Keratinocyte (primary cell): ENCODE results near the gene KLHDC4. TPM values are rescaled to one million over a fixed set of nuclear protein-coding genes. Genes with fewer than 3 reads are reported as not detected.

Source experiments
- DNase-seq: peaks from one replicate; pipeline ENCODE4 v3.0.0-alpha.2; 2011; ENCODE audit warnings: low read depth, missing footprints, low spot score
- FAIRE-seq: peaks from 2 replicates; lab custom pipeline; 2011; peaks lifted over from hg19 to GRCh38; lab: Jason Lieb, UNC
- H2AFZ ChIP-seq: 2 replicates; pipeline ENCODE4 v1.6.0; 2012; ENCODE audit warnings: low read length, control low read depth, inconsistent platforms; ENCODE audit not compliant: control insufficient read depth
- H3K27ac ChIP-seq: 2 replicates; pipeline ENCODE4 v1.5.1; 2011; ENCODE audit warnings: low read length; ENCODE audit not compliant: control insufficient read depth, insufficient read depth
- H3K27me3 ChIP-seq: 3 replicates; pipeline ENCODE4 v1.6.0; 2011; ENCODE audit warnings: low read length; ENCODE audit not compliant: control insufficient read depth, insufficient read depth; ENCODE audit errors: extremely low read depth
- H3K36me3 ChIP-seq, 2 experiments: 2 replicates in 1 of 2; 3 replicates in 1 of 2; pipeline ENCODE4 v1.5.1; 2011; ENCODE audit warnings: low read length in 2 of 2, mild to moderate bottlenecking in 1 of 2; ENCODE audit not compliant: control insufficient read depth in 2 of 2, insufficient read depth in 2 of 2; ENCODE audit errors: extremely low read depth in 1 of 2
- H3K4me1 ChIP-seq: 3 replicates; pipeline ENCODE4 v1.5.1; 2011; ENCODE audit warnings: low read length; ENCODE audit not compliant: control insufficient read depth, insufficient read depth; ENCODE audit errors: extremely low read depth
- H3K4me2 ChIP-seq: 3 replicates; pipeline ENCODE4 v1.6.0; 2011; ENCODE audit warnings: low read depth, low read length; ENCODE audit not compliant: control insufficient read depth, insufficient read depth; ENCODE audit errors: extremely low read depth
- H3K4me3 ChIP-seq, 3 experiments: fragments of 200-600 bp in 1 of 3; sonication (generic) in 1 of 3; 2 replicates in 2 of 3; 3 replicates in 1 of 3; pipeline ENCODE4 v1.5.1; 2011 to 2016; ENCODE audit warnings: low read length in 3 of 3, mild to moderate bottlenecking in 3 of 3, control low read depth in 2 of 3, inconsistent platforms in 1 of 3, low read depth in 1 of 3, mixed read lengths in 1 of 3, mixed run types in 1 of 3, moderate library complexity in 1 of 3; ENCODE audit not compliant: control insufficient read depth in 2 of 3, insufficient read depth in 2 of 3; ENCODE audit errors: extremely low read depth in 1 of 3
- H3K79me2 ChIP-seq: 2 replicates; pipeline ENCODE4 v1.6.0; 2012; ENCODE audit warnings: low read length; ENCODE audit not compliant: control insufficient read depth, insufficient read depth
- H3K9ac ChIP-seq: 3 replicates; pipeline ENCODE4 v1.6.0; 2011; ENCODE audit warnings: low read length; ENCODE audit not compliant: control insufficient read depth, insufficient read depth; ENCODE audit errors: extremely low read depth
- H3K9me1 ChIP-seq: 3 replicates; pipeline ENCODE4 v1.6.0; 2011; ENCODE audit warnings: low read length; ENCODE audit not compliant: control insufficient read depth, insufficient read depth; ENCODE audit errors: extremely low read depth
- H3K9me3 ChIP-seq: 2 replicates; pipeline ENCODE4 v1.5.1; 2012; ENCODE audit warnings: low read depth, low read length; ENCODE audit not compliant: control insufficient read depth
- H4K20me1 ChIP-seq: 3 replicates; pipeline ENCODE4 v1.6.0; 2011; ENCODE audit warnings: low read length; ENCODE audit not compliant: control insufficient read depth, insufficient read depth; ENCODE audit errors: extremely low read depth
- EZH2 ChIP-seq: IDR thresholded peaks from one replicate; pipeline ENCODE4 v1.6.1; 2012; ENCODE audit warnings: inconsistent platforms, mild to moderate bottlenecking, low read length, moderate library complexity
- dilution Hi-C: fragments of 300-500 bp; cut with MboI; formaldehyde crosslinking; loops from one replicate; pipeline ENCODE4 v1.7.0; 2020; ENCODE audit warnings: low sequenced_read_pairs; ENCODE audit not compliant: extremely low pct_ligation_motif_present
- polyA plus RNA-seq, 5 experiments: library from polyadenylated mRNA; depleted of rRNA in 3 of 5; stranded (reverse) in 3 of 5; stranded (forward) in 1 of 5; unstranded in 1 of 5; fragments of >200 nt; gene quantifications; 1 replicate in 1 of 5; 2 replicates in 3 of 5; 3 replicates in 1 of 5; pipeline versions ENCODE4 v1.2.1 to v1.2.3, GENCODE V29; 2011 to 2012; ENCODE audit warnings: missing spikeins in 2 of 5, low read depth in 1 of 5, low replicate concordance in 1 of 5
- TF ChIP-seq, protein P1 (sequence below), 3 experiments: IDR thresholded peaks in 1 of 3; conservative IDR thresholded peaks in 1 of 3; optimal IDR thresholded peaks in 1 of 3; 2 replicates in 2 of 3; 3 replicates in 1 of 3; pipeline versions ENCODE3 to v1.5.1; 2011; ENCODE audit warnings: low read length in 3 of 3, mild to moderate bottlenecking in 3 of 3, moderate library complexity in 2 of 3, control low read depth in 1 of 3, inconsistent platforms in 1 of 3; ENCODE audit not compliant: insufficient read depth in 2 of 3; ENCODE audit errors: extremely low read depth in 1 of 3

KLHDC4 gene
- polyA plus RNA-seq, 1 donor (not counting 4 experiments of a cell fraction or from before 2014, with no cell fraction given) = 13.4 TPM

DNA sequence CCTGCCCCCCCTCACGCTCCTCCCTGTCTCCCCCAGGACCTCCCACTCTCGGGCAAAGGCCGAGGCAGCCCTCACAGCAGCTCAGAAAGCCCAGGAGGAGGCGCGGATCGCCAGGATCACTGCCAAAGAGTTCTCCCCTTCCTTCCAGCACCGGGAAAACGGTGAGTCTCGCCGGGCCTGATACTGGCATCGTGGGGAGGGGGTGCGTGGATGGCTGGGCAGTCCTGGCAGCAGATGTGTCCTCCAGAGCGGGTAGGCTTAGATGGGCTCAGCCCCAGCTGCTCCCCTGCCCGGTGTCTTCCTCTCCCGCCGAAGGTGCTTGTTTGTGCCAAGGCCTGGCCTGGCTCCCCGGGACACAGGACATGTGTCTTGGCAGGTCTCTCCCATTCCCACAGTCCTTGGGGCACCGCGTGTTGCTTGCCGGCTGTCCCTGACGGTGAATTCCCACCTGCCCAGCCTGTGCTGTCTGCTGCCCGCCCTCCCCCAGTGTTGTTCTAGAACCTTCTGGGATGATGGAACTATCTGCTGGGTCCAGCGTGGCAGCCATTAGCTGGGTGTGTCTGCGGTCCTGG is 81.6 kb downstream of the KLHDC4 start:
- no peak overlapping the region for H3K9ac ChIP-seq
- no peak overlapping the region for H3K4me2 ChIP-seq
- no peaks in the 10 kb centered on the region for H4K20me1 ChIP-seq
- H3K9me3 ChIP-seq = no peaks in the 10 kb centered on the region
- H3K4me3 ChIP-seq = no peak overlapping the region
- FAIRE-seq (no peak), DNase-seq (no peak)
- no peaks in the 10 kb centered on the region for H3K4me1 ChIP-seq
- H3K27me3 ChIP-seq = peaks cover 22% of the 10 kb centered on the region
- no peaks in the 10 kb centered on the region for H3K79me2 ChIP-seq
- no peak overlapping the region for H2AFZ ChIP-seq
- no peaks in the 10 kb centered on the region for H3K36me3 ChIP-seq
- H3K27ac ChIP-seq = no peak overlapping the region
- dilution Hi-C loops = no loop called here
- TF ChIP-seq, protein P1, sequence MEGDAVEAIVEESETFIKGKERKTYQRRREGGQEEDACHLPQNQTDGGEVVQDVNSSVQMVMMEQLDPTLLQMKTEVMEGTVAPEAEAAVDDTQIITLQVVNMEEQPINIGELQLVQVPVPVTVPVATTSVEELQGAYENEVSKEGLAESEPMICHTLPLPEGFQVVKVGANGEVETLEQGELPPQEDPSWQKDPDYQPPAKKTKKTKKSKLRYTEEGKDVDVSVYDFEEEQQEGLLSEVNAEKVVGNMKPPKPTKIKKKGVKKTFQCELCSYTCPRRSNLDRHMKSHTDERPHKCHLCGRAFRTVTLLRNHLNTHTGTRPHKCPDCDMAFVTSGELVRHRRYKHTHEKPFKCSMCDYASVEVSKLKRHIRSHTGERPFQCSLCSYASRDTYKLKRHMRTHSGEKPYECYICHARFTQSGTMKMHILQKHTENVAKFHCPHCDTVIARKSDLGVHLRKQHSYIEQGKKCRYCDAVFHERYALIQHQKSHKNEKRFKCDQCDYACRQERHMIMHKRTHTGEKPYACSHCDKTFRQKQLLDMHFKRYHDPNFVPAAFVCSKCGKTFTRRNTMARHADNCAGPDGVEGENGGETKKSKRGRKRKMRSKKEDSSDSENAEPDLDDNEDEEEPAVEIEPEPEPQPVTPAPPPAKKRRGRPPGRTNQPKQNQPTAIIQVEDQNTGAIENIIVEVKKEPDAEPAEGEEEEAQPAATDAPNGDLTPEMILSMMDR (optimal IDR thresholded peaks at IDR 0.05 in 1 of 3, IDR thresholded peaks at IDR 0.05 in 1 of 3, conservative IDR thresholded peaks at IDR 0.05 in 1 of 3; ENCODE audit: extremely low read depth in 1 of 3, insufficient read depth in 2 of 3, low read length in 3 of 3) = no peak
- TF ChIP-seq EZH2 = no peak
- H3K9me1 ChIP-seq = no peaks in the 10 kb centered on the region

DNA sequence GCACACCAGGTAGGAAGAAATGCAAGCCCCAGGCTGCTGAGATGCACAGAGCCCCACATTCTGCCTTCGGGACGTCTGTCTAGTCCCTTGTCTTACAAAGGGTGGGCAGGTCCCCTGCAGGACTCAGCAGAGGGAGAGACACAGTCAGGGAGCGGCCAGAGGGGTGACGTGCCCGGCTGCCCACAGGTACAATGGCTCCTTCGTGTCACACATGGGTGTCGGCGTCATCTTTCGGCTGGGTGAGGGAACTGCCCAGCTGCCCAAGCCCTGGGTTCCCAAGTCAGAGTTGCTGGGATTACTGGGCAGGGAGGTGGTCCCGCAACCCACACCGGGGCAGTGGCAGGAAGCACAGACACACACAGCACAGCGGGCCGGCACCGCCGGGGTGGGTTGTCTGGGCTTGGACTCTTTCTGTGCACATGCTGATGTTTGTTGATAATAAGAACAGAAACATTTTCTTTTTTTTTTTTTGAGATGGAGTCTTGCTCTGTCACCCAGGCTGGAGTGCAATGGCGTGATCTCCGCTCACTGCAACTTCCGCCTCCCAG is 82.9 kb downstream of the KLHDC4 start:
- Histone ChIP-seq H2AFZ (no peak overlapping the region), H3K79me2 (no peaks in the 10 kb centered on the region), H3K4me1 (no peaks in the 10 kb centered on the region), H3K36me3 (no peaks in the 10 kb centered on the region), H3K9ac (no peak overlapping the region), H3K4me2 (no peak overlapping the region), H3K4me3 (no peak overlapping the region), H3K9me1 (no peaks in the 10 kb centered on the region), H3K27ac (no peak overlapping the region), H3K27me3 (peaks cover 24% of the 10 kb centered on the region), H3K9me3 (no peaks in the 10 kb centered on the region), H4K20me1 (no peaks in the 10 kb centered on the region)
- FAIRE-seq (no peak), DNase-seq (no peak)
- dilution Hi-C loops = no loop called here
- TF ChIP-seq, protein P1 (optimal IDR thresholded peaks at IDR 0.05 in 1 of 3, IDR thresholded peaks at IDR 0.05 in 1 of 3, conservative IDR thresholded peaks at IDR 0.05 in 1 of 3; ENCODE audit: extremely low read depth in 1 of 3, insufficient read depth in 2 of 3, low read length in 3 of 3) = no peak
